ENCODE data around the gene MAS1. TPM values are rescaled to one million over a fixed set of nuclear protein-coding genes. Genes with fewer than 3 reads are reported as not detected.

Gene MAS1
- total and polyA plus RNA-seq, 2 experiments from 2014 or later = 0.03 TPM; not detected in 1

DNA sequence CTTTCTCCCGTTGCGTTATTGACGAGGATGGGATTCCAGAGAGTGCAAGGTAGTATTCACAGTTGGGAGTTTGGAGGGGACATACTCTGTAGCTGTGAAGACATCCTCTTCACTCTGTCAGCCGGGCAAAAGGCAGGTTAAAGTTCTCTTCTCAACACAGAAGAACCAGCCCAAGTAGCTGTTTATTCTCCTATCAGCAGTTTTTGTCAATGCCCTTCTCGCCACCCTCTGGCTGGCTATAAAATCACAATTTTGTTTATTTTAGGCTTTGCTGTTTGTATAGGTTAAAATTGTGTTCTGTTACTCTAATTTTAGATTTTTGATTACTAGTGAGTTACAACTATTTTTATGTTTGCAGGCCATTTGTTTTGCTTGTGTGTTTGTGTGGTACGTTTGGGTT lies 37.9 kb upstream of the MAS1 start:
- no peaks in the 10 kb centered on the region for H3F3A ChIP-seq (replicated peaks; ENCODE audit: low read depth)
- Mint-ChIP-seq H3K27ac (no peak overlapping the region), H3K36me3 (ENCODE audit: low read depth) (peaks cover 13% of the 10 kb centered on the region), H3K4me1 (0 out of 3 replicates have a peak, but pooled peaks cover 2% of the 10 kb centered on the region), H3K4me3 (no peak overlapping the region), H3K27me3 (ENCODE audit: insufficient read depth, low read depth, poor library complexity) (peaks cover 2% of the 10 kb centered on the region), H3K9me3 (peaks cover 25% of the 10 kb centered on the region)
- H3K4me1 ChIP-seq (ENCODE audit: insufficient read depth) = no peaks in the 10 kb centered on the region
- DNase-seq (ENCODE audit: low spot score) (peak; percentile 43), ATAC-seq (peak; percentile 66)
- H3K27ac ChIP-seq (ENCODE audit: low read depth) = no peak overlapping the region
- no peaks in the 10 kb centered on the region for H3K79me2 ChIP-seq (replicated peaks; ENCODE audit: insufficient read depth)
- no peaks in the 10 kb centered on the region for H4K20me1 ChIP-seq (replicated peaks; ENCODE audit: insufficient read depth)
- H3K36me3 ChIP-seq (ENCODE audit: insufficient read depth) = no peaks in the 10 kb centered on the region
- no peaks in the 10 kb centered on the region for H3K27me3 ChIP-seq (ENCODE audit: insufficient read depth)
- peak overlapping the region; percentile 77; the same call in 1 of the 2 replicates for H2AFZ ChIP-seq
- H3K4me3 ChIP-seq = no peak overlapping the region
- H3K9me2 ChIP-seq (ENCODE audit: insufficient read depth) = no peaks in the 10 kb centered on the region
- TF ChIP-seq EZH2phosphoT487 (IDR thresholded peaks at IDR 0.05; ENCODE audit: unreplicated experiment) = no peak
- TF ChIP-seq EZH2 (IDR thresholded peaks at IDR 0.05; ENCODE audit: low read depth, unreplicated experiment) = no peak
- peak; percentile 49 to 58 for TF ChIP-seq CTCF (conservative IDR thresholded peaks at IDR 0.05; ENCODE audit: low read depth in 2 of 2)
- no peak for TF ChIP-seq ZNF114 (CRISPR knock-in tag; IDR thresholded peaks at IDR 0.05)
- no peak for TF ChIP-seq JUNB (IDR thresholded peaks at IDR 0.05; ENCODE audit: unreplicated experiment)
- no peak for TF ChIP-seq REST (IDR thresholded peaks at IDR 0.05; ENCODE audit: unreplicated experiment)
- TF ChIP-seq CREB1 (CRISPR knock-in tag; IDR thresholded peaks at IDR 0.05; ENCODE audit: low read depth) = no peak
- no peak for TF ChIP-seq NANOG (IDR thresholded peaks at IDR 0.05; ENCODE audit: borderline replicate concordance)
- TF ChIP-seq POLR2AphosphoS5 (IDR thresholded peaks at IDR 0.05; ENCODE audit: low read depth) = no peak
- no peak overlapping the region for H3K4me2 ChIP-seq

DNA sequence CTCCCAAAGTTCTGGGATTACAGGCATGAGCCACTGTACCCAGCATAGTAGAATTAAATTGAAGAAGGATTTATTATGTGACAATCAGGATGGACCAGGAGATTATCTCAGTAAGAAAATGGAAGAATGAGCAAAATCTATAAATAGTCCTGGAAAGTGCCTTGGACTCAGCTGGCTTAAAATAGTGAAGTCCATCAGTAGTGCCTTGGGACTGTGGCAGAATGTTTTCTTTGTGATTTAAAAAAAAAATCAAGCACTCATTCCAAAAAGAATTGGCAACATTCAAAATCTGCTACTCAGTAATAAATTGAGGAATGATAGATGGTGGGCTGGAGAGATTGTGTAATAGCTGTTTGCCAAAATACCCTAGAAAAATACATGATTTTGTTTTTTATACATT lies 37.0 kb upstream of the MAS1 start:
- no peaks in the 10 kb centered on the region for H3K79me2 ChIP-seq (replicated peaks; ENCODE audit: insufficient read depth)
- H3K9me2 ChIP-seq (ENCODE audit: insufficient read depth) = no peaks in the 10 kb centered on the region
- ATAC-seq (no peak), DNase-seq (ENCODE audit: low spot score) (no peak)
- H3K27ac Mint-ChIP-seq = no peak overlapping the region
- H4K20me1 ChIP-seq (replicated peaks; ENCODE audit: insufficient read depth) = no peaks in the 10 kb centered on the region
- H3F3A ChIP-seq (replicated peaks; ENCODE audit: low read depth) = no peaks in the 10 kb centered on the region
- no peak overlapping the region for H3K4me2 ChIP-seq
- no peaks in the 10 kb centered on the region for H3K4me1 ChIP-seq (ENCODE audit: insufficient read depth)
- peaks cover 16% of the 10 kb centered on the region for H3K9me3 Mint-ChIP-seq
- 0 out of 3 replicates have a peak, but pooled peaks cover 2% of the 10 kb centered on the region for H3K4me1 Mint-ChIP-seq
- H3K27ac ChIP-seq (ENCODE audit: low read depth) = no peak overlapping the region
- no peaks in the 10 kb centered on the region for H3K36me3 ChIP-seq (ENCODE audit: insufficient read depth)
- H3K36me3 Mint-ChIP-seq (ENCODE audit: low read depth) = peaks cover 7% of the 10 kb centered on the region; the same call in 2 of the 3 replicates
- H3K4me3 Mint-ChIP-seq = no peak overlapping the region
- H3K4me3 ChIP-seq = no peak overlapping the region
- no peaks in the 10 kb centered on the region for H3K27me3 Mint-ChIP-seq (ENCODE audit: insufficient read depth, low read depth, poor library complexity)
- no peak overlapping the region for H2AFZ ChIP-seq
- H3K27me3 ChIP-seq (ENCODE audit: insufficient read depth) = no peaks in the 10 kb centered on the region
- TF ChIP-seq, protein P1, sequence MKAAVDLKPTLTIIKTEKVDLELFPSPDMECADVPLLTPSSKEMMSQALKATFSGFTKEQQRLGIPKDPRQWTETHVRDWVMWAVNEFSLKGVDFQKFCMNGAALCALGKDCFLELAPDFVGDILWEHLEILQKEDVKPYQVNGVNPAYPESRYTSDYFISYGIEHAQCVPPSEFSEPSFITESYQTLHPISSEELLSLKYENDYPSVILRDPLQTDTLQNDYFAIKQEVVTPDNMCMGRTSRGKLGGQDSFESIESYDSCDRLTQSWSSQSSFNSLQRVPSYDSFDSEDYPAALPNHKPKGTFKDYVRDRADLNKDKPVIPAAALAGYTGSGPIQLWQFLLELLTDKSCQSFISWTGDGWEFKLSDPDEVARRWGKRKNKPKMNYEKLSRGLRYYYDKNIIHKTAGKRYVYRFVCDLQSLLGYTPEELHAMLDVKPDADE (IDR thresholded peaks at IDR 0.05) = no peak
- TF ChIP-seq JUNB (IDR thresholded peaks at IDR 0.05; ENCODE audit: unreplicated experiment) = no peak
- TF ChIP-seq CTCF (conservative IDR thresholded peaks at IDR 0.05; ENCODE audit: low read depth in 2 of 2) = no peak
- TF ChIP-seq NANOG (IDR thresholded peaks at IDR 0.05; ENCODE audit: borderline replicate concordance) = no peak
- no peak for TF ChIP-seq EZH2 (IDR thresholded peaks at IDR 0.05; ENCODE audit: low read depth, unreplicated experiment)
